GM12891 (cell line): ENCODE measurements around the gene ATP6AP1.

Source experiments
- PAX5 ChIP-seq: IDR thresholded peaks from 2 replicates; pipeline ENCODE4 v1.6.1; 2011; ENCODE audit warnings: low read length, moderate library complexity, mild to moderate bottlenecking; ENCODE audit not compliant: insufficient read depth, severe bottlenecking
- POLR2A ChIP-seq: IDR thresholded peaks from 2 replicates; pipeline ENCODE4 v1.6.1; 2011; ENCODE audit warnings: low read depth, low read length, control low read depth
- POLR2AphosphoS5 ChIP-seq: IDR thresholded peaks from 2 replicates; pipeline ENCODE4 v1.6.1; 2011; ENCODE audit warnings: low read depth, low read length, control low read depth
- POU2F2 ChIP-seq: IDR thresholded peaks from 2 replicates; pipeline ENCODE4 v1.6.1; 2011; ENCODE audit warnings: low read depth, mild to moderate bottlenecking, control low read depth, low read length, moderate library complexity
- SPI1 ChIP-seq: IDR thresholded peaks from 2 replicates; pipeline ENCODE4 v1.6.1; 2011; ENCODE audit warnings: low read depth, low read length, control low read depth
- TAF1 ChIP-seq: IDR thresholded peaks from 2 replicates; pipeline ENCODE4 v1.6.1; 2011; ENCODE audit warnings: low read depth, low read length, control low read depth

DNA sequence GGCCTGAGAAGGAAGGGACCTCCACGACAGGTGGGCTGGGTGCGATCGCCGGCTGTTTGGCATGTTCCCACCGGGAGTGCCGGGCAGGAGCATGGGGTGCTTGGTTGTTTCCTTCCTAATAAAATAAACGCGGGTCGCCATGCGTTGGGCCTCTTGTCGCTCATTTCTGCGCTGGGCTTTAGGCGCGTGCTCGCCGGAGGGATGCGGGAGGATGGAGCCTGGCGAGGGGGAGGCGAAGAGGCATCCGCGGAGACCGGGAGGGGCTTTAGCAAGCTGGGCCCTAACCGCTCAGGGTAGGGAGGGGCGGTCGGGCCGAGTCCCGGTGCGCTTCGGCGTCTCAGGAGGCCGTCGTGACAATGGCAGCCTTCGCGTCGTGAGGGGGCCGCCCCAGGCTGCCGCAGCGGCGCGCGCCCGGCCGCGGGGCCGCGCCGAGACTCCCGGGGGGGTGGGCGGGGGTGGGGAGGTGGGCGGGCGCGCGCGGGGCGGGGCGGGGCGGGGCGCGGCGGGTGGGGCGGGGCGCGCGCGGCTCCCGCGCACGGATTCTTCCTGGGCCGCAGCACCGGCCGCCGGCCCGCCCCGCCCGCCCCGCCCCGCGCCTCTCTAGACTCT is 8.0 kb downstream of the ATP6AP1 start:
- TF ChIP-seq TAF1, result no peak
- no peak for TF ChIP-seq POLR2AphosphoS5
- TF ChIP-seq POLR2A, result no peak
- TF ChIP-seq PAX5, result no peak
- no peak for TF ChIP-seq SPI1
- TF ChIP-seq POU2F2, result no peak
